Mesenchymal stem cell (in vitro differentiated cells and primary cell): Measurements from ENCODE around the gene DPPA5.

ENCODE experiments used
- DNase-seq: peaks from one replicate; pipeline ENCODE4 v3.0.0-alpha.2; 2013
- H2AFZ ChIP-seq: one replicate; pipeline ENCODE4 v1.6.1; 2013; ENCODE audit warnings: low read depth, mild to moderate bottlenecking, control low read depth, inconsistent platforms, low read length, moderate library complexity
- H2AK5ac ChIP-seq: 2 replicates; pipeline ENCODE4 v1.6.1; 2013; ENCODE audit warnings: low read length, moderate library complexity, mild to moderate bottlenecking, inconsistent platforms; ENCODE audit not compliant: severe bottlenecking
- H2BK120ac ChIP-seq: one replicate; pipeline ENCODE4 v1.6.1; 2013; ENCODE audit warnings: low read depth, mild to moderate bottlenecking, inconsistent platforms, low read length, moderate library complexity
- H2BK12ac ChIP-seq, 2 experiments: one replicate each; pipeline ENCODE4 v1.6.1; 2013; ENCODE audit warnings: inconsistent platforms in 2 of 2, low read length in 2 of 2, mild to moderate bottlenecking in 2 of 2, moderate library complexity in 2 of 2, control low read depth in 1 of 2
- H2BK15ac ChIP-seq: one replicate; pipeline ENCODE4 v1.6.1; 2013; ENCODE audit warnings: mild to moderate bottlenecking, low read depth, inconsistent platforms; ENCODE audit not compliant: poor library complexity, severe bottlenecking
- H2BK5ac ChIP-seq: 2 replicates; pipeline ENCODE4 v1.6.1; 2013; ENCODE audit warnings: low read depth, mild to moderate bottlenecking, low read length, control low read depth, inconsistent platforms; ENCODE audit not compliant: poor library complexity, severe bottlenecking
- H3K14ac ChIP-seq, 2 experiments: one replicate each; pipeline ENCODE4 v1.6.1; 2013; ENCODE audit warnings: inconsistent platforms in 2 of 2, low read length in 2 of 2, control low read depth in 1 of 2, mild to moderate bottlenecking in 1 of 2, moderate library complexity in 1 of 2
- H3K18ac ChIP-seq, 2 experiments: one replicate each; pipeline ENCODE4 v1.6.1; 2013; ENCODE audit warnings: inconsistent platforms in 2 of 2, low read length in 2 of 2, control low read depth in 1 of 2, low read depth in 1 of 2, mild to moderate bottlenecking in 1 of 2
- H3K23ac ChIP-seq, 2 experiments: one replicate each; pipeline ENCODE4 v1.6.1; 2013; ENCODE audit warnings: inconsistent platforms in 2 of 2, low read length in 2 of 2, mild to moderate bottlenecking in 2 of 2, moderate library complexity in 2 of 2, control low read depth in 1 of 2
- H3K27ac ChIP-seq: 2 replicates; pipeline ENCODE4 v1.5.1; 2013; ENCODE audit warnings: mild to moderate bottlenecking, moderate library complexity, low read length, control low read depth, inconsistent platforms; ENCODE audit not compliant: poor library complexity, severe bottlenecking
- H3K27me3 ChIP-seq, 2 experiments: 2 replicates each; pipeline versions ENCODE4 v1.6.1 to v1.7.0; 2013; ENCODE audit warnings: low read length in 2 of 2, mild to moderate bottlenecking in 2 of 2, moderate library complexity in 2 of 2, control low read depth in 1 of 2, inconsistent platforms in 1 of 2; ENCODE audit not compliant: control insufficient read depth in 1 of 2, insufficient read depth in 1 of 2
- H3K36me3 ChIP-seq, 2 experiments: 2 replicates each; pipeline versions ENCODE4 v1.6.1 to v1.7.0; 2013; ENCODE audit warnings: low read length in 2 of 2, control low read depth in 1 of 2, inconsistent platforms in 1 of 2, low read depth in 1 of 2, mild to moderate bottlenecking in 1 of 2; ENCODE audit not compliant: insufficient read depth in 2 of 2, control insufficient read depth in 1 of 2
- H3K4ac ChIP-seq, 2 experiments: one replicate each; pipeline ENCODE4 v1.6.1; 2013; ENCODE audit warnings: inconsistent platforms in 2 of 2, low read length in 2 of 2, mild to moderate bottlenecking in 2 of 2, moderate library complexity in 2 of 2, control low read depth in 1 of 2, low read depth in 1 of 2
- H3K4me1 ChIP-seq: 2 replicates; pipeline ENCODE4 v1.6.1; 2013; ENCODE audit warnings: low read depth, low read length, control low read depth; ENCODE audit not compliant: control insufficient read depth, insufficient read depth
- H3K4me2 ChIP-seq: 2 replicates; pipeline ENCODE4 v1.6.1; 2013; ENCODE audit warnings: low read length, mild to moderate bottlenecking, inconsistent platforms; ENCODE audit not compliant: poor library complexity, severe bottlenecking
- H3K4me3 ChIP-seq, 2 experiments: 2 replicates each; pipeline versions ENCODE4 v1.5.1 to v1.7.0; 2013; ENCODE audit warnings: low read length in 2 of 2, mild to moderate bottlenecking in 2 of 2, control low read depth in 1 of 2, low read depth in 1 of 2; ENCODE audit not compliant: insufficient read depth in 1 of 2
- H3K79me1 ChIP-seq: replicated peaks from 2 replicates; pipeline ENCODE4 v1.6.1; 2013; ENCODE audit warnings: mild to moderate bottlenecking, control low read depth, low read length, inconsistent platforms; ENCODE audit not compliant: poor library complexity, severe bottlenecking
- H3K9ac ChIP-seq: 2 replicates; pipeline ENCODE4 v1.7.0; 2013; ENCODE audit warnings: mild to moderate bottlenecking, low read length, moderate library complexity
- H3K9me3 ChIP-seq: 2 replicates; pipeline ENCODE4 v1.7.0; 2013; ENCODE audit warnings: mild to moderate bottlenecking, low read length; ENCODE audit not compliant: control insufficient read depth
- H4K8ac ChIP-seq: one replicate; pipeline ENCODE4 v1.6.1; 2013; ENCODE audit warnings: inconsistent platforms, mild to moderate bottlenecking, low read length, moderate library complexity
- H4K91ac ChIP-seq: one replicate; pipeline ENCODE4 v1.6.1; 2013; ENCODE audit warnings: mild to moderate bottlenecking, low read length, inconsistent platforms
- WGBS: methylation state at CpG from one replicate; pipeline ENCODE4 v1.1.7; 2013; ENCODE audit warnings: mixed read lengths; 5-methylcytosine and 5-hydroxymethylcytosine counted together

The DPPA5 gene

DNA sequence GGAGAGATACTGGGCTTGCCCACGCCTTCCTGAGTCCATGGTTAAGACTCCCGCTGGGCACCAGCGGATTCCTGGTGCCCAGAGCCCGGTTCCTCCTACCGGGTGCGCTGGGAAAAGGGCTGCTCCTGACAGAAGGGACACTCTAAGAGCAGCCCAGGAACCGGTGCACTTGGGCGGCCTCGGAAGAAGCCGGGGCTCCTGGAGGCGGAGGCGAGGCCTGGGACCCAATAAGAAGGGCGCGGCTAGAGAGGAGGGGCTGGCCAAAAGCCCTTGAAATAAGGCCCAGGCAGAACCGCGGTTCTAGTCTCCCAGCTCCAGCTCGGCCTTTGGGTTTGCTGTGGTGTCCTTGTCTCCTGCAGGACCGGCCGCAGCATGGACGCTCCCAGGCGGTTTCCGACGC is 8.3 kb upstream of the DPPA5 start, which contains the start of gene KHDC3L:
Gene KHDC3L (plus strand): TSS at position 301 of the 400 bp plus-strand sequence. CDS start 72 bp downstream, at position 373.
- 96% methylated on average over 23 of the region's 23 CpGs for WGBS
- Histone ChIP-seq H3K23ac (no peak within 1 kb of the TSS), H3K79me1 (no peaks in the 10 kb centered on the region), H4K91ac (no peak within 1 kb of the TSS), H3K9ac (no peak within 1 kb of the TSS), H3K27me3 (no peaks in the 10 kb centered on the region), H3K4ac (no peak within 1 kb of the TSS), H3K27ac (no peak within 1 kb of the TSS), H2BK5ac (no peak within 1 kb of the TSS), H3K14ac (no peak within 1 kb of the TSS), H4K8ac (no peak within 1 kb of the TSS), H3K36me3 (no peaks in the 10 kb centered on the region), H2BK15ac (no peak within 1 kb of the TSS), H2BK12ac (no peak within 1 kb of the TSS), H2BK120ac (no peak within 1 kb of the TSS), H3K4me2 (no peak within 1 kb of the TSS), H3K9me3 (no peaks in the 10 kb centered on the region), H2AK5ac (no peak within 1 kb of the TSS), H3K4me3 (no peak within 1 kb of the TSS), H3K4me1 (no peaks in the 10 kb centered on the region), H3K18ac (no peak within 1 kb of the TSS), H2AFZ (no peak within 1 kb of the TSS)
- no peak for DNase-seq

DNA sequence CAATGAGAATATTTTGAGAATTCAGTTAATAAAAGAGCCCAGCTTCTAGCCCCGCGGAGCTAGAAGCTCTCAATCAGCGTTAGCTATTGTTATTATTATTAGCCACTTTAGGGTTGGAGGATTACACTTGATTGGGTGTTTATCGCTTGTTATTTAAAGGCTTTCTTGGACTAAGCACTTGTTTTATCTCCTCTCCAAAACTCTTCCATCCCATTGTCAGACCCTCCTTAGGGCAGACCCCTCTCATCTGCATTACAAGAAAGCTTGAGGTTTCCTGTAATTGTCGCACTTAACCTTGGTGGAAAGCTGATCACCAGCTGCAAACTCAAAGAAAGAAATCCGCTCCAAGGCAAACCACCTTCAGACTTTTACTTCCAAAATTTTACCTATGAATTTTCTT is 4.8 kb downstream of the DPPA5 start:
- no peak overlapping the region for H2AFZ ChIP-seq
- no peak overlapping the region for H2BK120ac ChIP-seq
- H3K27ac ChIP-seq: no peak overlapping the region
- H3K79me1 ChIP-seq: no peaks in the 10 kb centered on the region
- no peaks in the 10 kb centered on the region for H3K9me3 ChIP-seq
- H3K4me2 ChIP-seq: no peak overlapping the region
- H3K18ac ChIP-seq: no peak overlapping the region
- H3K23ac ChIP-seq: no peak overlapping the region
- no peak overlapping the region for H3K14ac ChIP-seq
- no peak overlapping the region for H2AK5ac ChIP-seq
- no peak overlapping the region for H2BK12ac ChIP-seq
- H3K4ac ChIP-seq: no peak overlapping the region
- no peak overlapping the region for H4K91ac ChIP-seq
- H2BK5ac ChIP-seq: no peak overlapping the region
- H3K4me3 ChIP-seq: no peak overlapping the region
- WGBS: 12% methylated on average over 1 of the region's 6 CpGs
- no peaks in the 10 kb centered on the region for H3K36me3 ChIP-seq
- no peaks in the 10 kb centered on the region for H3K4me1 ChIP-seq
- H4K8ac ChIP-seq: no peak overlapping the region
- peaks cover 8 to 49% of the 10 kb centered on the region in 2 experiments for H3K27me3 ChIP-seq
- no peak overlapping the region for H2BK15ac ChIP-seq
- H3K9ac ChIP-seq: no peak overlapping the region
- DNase-seq: no peak

DNA sequence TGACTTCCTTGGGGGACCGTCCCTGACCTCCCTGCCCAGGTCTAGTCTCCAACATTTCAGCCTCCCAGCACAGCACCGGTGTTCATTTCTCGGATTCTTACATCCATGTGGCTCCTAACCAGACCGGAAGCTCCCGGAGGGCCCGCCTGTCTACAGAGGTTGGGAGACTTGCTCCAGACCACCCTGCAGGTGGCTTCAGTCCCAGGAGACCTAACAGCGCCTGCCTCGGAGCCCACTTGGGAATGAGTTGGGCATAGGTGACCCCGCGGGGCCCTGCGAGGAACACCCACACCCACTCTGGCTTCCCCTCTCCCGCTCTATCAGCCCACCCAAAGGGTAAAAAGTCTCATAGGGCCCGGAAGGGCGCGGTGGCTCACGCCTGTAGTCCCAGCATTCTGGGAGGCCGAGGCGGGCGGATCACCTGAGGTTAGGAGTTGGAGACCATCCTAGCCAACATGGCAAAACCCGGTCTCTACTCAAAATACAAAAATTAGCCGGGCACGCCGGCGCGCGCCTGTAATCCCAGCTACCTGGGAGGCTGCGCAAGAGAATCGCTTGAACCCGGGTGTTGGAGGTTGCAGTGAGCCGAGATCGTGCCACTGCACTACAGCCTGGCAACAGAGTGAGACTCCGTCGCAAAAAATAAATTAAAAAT is 5.4 kb downstream of the DPPA5 start:
- Histone ChIP-seq H3K27ac (no peak overlapping the region), H2BK15ac (no peak overlapping the region), H2AK5ac (no peak overlapping the region), H3K36me3 (no peaks in the 10 kb centered on the region), H2AFZ (no peak overlapping the region), H3K4me1 (no peaks in the 10 kb centered on the region), H3K4me3 (no peak overlapping the region), H3K18ac (no peak overlapping the region), H2BK12ac (no peak overlapping the region), H3K79me1 (no peaks in the 10 kb centered on the region), H3K27me3 (peaks cover 8 to 52% of the 10 kb centered on the region in 2 experiments), H2BK5ac (no peak overlapping the region), H3K9ac (no peak overlapping the region), H4K8ac (no peak overlapping the region), H3K14ac (no peak overlapping the region), H2BK120ac (no peak overlapping the region), H4K91ac (no peak overlapping the region), H3K23ac (no peak overlapping the region), H3K4ac (no peak overlapping the region), H3K9me3 (no peaks in the 10 kb centered on the region), H3K4me2 (no peak overlapping the region)
- no peak for DNase-seq
- 85% methylated on average over 31 of the region's 33 CpGs for WGBS

DNA sequence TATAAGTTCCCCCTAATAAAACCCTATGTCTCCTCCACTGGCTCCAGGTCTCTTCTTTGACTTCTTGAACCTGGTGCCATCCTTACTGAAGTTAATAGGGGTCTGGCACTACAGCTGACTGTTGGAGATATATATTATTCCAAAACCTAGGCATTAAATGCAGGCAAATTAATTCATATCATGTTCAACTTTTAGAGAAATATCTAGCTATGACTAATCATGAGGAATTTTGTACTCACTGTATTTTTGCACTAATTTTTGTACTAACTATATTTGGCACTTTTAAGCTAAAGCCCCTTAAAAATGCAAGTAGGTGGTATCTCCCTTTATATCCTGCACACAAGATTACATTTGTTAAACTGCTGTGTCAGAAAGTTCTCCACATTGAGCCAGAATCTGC is 10.9 kb downstream of the DPPA5 start:
- Histone ChIP-seq H3K9ac (no peak overlapping the region), H4K8ac (no peak overlapping the region), H3K79me1 (no peaks in the 10 kb centered on the region), H4K91ac (no peak overlapping the region), H2BK120ac (no peak overlapping the region), H3K18ac (no peak overlapping the region), H3K4me3 (no peak overlapping the region), H2AK5ac (no peak overlapping the region), H3K9me3 (no peaks in the 10 kb centered on the region), H2AFZ (no peak overlapping the region), H3K4me2 (no peak overlapping the region), H3K4me1 (no peaks in the 10 kb centered on the region), H2BK5ac (no peak overlapping the region), H2BK12ac (no peak overlapping the region), H3K27me3 (peaks cover 0 to 37% of the 10 kb centered on the region in 2 experiments), H3K27ac (no peak overlapping the region), H3K14ac (no peak overlapping the region), H3K23ac (no peak overlapping the region), H3K36me3 (no peaks in the 10 kb centered on the region), H3K4ac (no peak overlapping the region), H2BK15ac (no peak overlapping the region)
- no peak for DNase-seq
